GM21619 (cell line): ENCODE data around the gene GGT1.
"Not testable (repeated sequence)": the region's sequence is repeated elsewhere in the genome, so short reads cannot be mapped to it uniquely, and the experiment has no call there.

Experiments
- ATAC-seq: cut with Tn5 transposase; IDR thresholded peaks from one replicate; pipeline ENCODE4 v1.9.1; 2021; ENCODE audit not compliant: unreplicated experiment

The GGT1 gene

DNA sequence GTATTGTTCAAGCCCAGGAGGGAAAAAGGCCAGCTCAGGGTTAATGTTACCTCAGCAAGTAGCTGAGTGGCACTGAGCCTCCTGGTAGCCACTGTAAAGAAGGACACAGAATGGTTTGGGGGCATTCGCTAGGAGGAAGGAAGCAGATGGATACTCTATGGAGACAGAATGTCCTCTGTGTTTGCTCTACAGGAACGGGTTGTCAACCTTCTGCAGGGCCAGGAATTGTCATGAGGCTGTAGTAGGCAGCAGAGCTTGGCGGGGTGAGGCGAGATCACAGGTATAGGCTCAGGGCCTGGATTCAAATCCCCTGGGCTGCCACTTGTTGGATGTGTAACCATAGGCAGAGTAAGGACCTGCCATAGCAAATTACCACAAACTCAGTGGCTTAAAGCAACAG is 7.1 kb upstream of the GGT1 start:
- no peak for ATAC-seq

DNA sequence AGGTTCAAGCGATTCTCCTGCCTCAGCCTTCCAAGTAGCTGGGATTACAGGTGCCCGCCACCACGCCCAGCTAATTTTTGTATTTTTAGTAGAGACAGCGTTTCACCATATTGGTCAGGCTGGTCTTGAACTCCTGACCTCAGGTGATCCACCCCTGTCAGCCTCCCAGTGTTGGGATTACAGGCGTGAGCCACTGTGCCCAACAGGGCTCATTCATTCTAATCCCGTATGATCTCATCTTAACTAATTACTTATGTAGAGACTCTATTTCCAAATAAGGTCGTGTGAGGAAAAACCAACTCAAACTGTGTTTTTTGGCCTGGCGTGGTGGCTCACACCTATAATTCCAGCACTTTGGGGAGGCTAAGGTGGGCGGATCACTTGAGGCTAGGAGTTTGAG is 5.9 kb upstream of the GGT1 start:
- not testable (repeated sequence) for ATAC-seq

DNA sequence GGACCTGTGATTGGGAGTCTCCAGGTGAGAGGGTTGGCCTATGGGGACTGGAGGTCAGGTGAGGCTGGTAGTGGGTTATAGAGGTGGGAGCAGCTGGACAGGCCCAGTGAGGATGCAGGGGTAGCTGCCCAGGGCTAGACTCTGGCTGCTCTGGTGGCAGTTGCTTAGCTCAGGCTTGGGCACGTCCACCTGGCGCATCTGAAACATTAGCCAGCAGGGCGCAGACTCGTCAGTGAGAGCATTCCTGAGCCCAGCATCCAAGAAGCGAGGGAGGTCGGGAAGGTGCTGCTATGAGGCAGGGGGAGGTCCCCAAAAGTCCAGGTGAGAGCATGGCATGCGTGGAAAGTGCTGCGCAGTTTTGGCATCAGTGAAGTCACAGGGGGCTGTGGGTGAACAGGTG is 3.5 kb upstream of the GGT1 start:
- ATAC-seq, result no peak

DNA sequence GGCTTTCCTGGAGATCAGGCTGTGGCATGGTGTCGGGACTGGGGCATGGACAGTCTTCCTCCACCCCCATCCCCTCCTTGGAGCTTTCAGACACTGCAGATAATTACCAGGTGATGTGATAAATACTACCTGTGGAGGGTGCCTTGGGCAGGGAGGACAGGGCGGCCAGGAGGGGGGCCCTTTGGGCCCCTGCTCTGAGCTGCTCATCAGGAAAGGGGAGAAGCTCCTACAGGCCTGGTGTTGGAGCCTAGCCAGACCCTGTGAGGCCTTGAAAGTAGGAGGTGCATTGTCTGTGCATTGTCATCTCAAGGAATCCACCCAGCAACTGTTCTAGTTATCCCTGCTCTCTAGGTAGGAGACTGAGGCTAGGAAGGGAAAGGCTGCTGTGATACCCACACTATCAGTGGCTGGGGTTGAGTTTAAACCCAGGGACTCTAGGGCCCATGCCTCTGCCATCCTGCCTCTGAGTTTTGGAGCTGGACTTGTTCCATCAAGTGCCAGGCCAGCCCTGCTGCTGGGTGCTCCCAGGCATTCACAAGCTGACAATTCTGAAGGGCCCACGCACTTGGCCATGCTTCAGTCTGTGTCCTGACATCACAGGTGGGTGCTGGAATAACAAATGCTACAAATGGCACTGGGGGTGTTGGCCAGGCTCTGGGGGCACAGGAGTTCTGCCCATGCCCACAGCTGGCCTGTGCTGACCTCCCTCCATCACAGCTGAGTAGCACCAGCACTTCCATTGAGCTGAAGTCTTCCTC is 2.9 kb upstream of the GGT1 start:
- ATAC-seq, result not testable (repeated sequence)

DNA sequence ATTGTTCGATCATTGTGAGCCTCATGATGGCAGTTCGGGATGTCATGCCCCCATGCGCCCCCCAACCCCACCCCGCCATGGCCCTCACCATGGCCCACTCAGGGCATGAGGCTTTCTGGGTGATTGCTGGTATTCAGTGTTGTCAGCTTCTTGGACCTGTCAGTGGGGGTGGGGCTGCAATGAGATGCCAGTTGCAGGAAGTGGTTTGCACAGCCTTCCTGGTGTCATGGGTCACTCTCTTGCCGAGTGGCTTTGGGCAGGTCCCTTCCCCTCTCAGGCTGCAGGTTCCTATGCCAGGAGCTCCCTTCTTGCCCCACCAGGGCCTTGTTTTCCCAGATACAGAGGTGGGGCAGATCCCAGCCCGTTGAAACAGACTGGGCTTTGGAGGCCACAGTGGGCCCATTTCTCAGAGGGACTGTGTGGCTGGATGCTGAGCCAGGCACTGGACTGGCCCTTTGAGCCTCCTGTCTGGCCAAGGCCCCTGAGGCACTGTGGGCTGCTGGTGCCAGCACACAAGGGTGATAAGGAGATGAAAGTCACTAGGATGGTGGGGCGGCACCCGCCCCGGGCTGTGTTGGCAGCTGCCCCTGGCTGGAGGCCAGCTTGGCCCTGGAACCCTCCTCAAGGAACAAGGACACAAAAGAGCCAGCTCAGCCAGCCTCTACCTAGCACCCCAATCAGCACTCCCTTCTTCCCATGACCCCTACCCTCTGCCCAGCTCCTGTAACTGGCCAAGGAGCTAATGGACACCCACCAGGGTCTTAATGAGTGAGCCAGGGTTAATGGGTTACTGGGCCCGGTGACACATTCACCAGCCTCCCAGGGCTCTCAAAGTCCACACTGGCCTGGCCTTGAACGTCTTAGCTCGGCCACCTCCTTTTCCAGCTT is 1.5 kb upstream of the GGT1 start:
- ATAC-seq, result no peak

DNA sequence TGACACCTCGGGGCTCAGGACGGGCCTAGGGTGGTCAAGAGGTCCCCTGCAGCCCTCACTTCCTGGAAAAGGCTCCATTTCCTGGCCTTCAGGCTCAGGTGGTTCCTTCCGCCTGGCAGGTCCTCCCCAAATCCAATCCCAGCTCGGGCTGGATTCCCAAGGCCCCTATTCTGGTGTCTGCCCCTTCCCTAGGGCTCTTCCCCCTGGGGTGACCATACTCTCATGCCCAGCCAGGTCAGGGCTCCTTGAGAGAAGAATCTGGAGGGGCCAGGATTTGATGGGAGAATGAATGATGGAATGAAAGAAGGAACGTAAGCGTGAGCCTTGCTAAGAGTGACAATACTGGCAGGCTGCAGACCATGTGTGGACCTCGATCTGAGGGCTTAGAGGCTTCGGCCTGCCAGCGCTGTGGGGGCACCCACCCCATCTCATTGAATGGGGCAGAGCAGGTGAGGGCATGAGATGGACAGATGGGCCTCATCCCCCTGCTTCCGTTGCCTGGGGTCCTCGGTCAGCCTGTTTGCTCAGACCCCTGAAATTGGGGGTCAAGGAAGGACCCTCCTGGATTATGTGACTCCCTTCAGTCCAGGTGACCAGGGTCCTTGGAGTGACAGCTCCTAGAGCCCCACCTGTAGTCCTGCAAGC is 766 bp upstream of the GGT1 start:
- ATAC-seq, result not testable (repeated sequence)

DNA sequence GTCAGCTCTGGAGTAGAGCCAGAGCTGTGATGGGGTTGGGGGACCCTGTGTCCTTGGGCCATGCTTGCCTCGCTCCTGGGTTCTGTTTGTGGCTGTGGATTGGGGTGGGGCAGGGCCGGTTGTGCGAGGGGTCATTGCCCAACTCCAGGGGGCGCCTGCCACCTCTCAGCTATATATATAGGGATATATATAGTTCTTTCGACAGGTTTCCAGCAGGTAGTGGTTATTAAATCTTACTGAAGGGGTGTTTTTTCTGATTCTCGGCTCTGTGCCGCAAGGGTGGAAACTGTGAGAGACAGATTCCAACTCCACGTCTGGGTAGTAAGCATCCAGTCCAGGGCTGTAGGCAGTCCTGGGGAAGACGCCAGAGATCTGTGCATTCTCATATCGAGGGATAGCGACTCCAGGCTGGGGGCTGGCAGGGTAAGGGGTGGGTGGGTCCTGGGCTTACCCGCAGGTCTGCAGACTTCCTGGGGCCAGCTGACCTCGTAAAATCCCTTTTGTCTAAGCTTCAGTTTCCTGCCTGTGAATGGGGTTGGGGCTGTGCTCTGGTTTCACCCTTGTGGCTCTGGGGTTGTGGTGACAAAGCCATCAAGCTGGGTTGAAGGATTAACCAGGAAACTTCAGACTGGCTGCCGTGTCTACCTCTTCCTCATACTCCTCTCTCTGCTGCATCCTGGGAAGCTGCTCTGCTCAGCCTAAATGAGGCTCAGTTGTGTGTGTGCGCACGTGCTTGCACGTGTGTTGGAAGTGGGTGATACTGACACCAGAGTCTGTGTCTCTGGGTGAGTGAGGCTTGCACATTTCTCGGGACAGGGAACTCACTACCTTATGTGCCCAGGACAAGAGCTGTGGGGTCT is 1.0 kb downstream of the GGT1 start:
- ATAC-seq, result not testable (repeated sequence)

DNA sequence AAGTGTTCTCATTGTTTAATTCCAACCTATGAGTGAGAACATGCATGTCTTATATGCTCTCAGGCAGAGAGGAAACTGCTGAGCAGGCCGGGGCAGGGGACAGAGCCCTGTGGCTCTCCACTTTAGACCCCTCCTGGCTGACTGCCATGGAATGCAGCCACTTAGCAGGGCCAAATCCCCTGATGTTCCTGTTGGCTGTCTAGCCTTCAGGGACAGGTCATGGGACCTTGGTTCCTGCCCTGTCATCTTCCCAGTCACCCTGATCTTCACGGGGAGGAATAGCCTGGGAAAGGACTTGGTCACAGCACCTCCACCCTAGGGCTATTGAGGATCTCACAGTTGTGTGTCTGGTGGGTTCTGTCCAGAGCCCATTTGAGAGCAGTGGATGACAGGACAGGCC is 3.3 kb downstream of the GGT1 start:
- not testable (repeated sequence) for ATAC-seq

DNA sequence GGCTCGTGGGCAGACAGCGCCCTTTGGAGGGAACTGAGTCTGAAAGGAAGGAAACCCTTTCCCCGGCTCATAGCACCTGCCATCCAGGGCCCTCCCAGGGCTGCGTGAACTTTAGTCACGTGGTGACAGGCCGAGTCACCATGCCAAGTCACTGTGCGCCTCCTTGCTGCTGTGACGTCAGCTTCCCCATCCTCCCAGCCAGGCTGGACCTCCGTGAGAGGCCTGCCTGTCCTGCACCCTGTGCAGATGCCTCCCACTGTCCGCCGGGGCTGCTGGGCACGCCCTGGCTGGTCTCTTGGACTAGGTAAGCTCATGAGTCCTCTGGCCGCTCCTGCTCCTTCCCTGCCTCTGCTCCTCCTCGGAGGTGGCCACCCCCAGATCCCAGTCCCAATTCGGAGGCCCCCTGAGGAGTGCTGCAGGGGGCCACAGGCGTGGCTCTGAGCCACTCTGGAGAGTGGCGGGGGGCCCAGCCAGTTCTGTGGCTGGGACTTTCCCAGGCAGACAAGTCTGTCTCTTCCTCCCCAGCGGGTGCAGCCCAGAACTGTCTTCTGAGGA is 4.5 kb downstream of the GGT1 start:
- ATAC-seq, result not testable (repeated sequence)

DNA sequence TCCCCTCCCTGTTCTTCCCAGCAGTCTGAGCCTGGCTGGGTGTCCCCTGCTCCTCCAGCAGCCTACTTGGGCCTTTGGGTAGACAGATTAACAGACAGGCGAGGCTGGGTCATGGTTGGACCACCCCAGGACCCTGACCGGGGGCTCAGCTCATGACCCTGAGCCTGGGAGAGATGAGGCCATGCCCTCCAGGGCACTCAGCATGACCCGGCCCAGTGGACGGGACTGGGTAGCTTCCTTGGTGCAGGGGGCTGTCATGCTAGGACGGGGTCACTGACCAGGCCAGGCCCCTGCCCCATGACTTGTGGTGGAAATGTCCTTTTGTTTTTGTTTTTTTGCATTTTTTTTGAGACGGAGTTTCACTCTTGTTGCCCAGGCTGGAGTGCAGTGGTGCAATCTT is 5.3 kb downstream of the GGT1 start:
- ATAC-seq, result not testable (repeated sequence)

DNA sequence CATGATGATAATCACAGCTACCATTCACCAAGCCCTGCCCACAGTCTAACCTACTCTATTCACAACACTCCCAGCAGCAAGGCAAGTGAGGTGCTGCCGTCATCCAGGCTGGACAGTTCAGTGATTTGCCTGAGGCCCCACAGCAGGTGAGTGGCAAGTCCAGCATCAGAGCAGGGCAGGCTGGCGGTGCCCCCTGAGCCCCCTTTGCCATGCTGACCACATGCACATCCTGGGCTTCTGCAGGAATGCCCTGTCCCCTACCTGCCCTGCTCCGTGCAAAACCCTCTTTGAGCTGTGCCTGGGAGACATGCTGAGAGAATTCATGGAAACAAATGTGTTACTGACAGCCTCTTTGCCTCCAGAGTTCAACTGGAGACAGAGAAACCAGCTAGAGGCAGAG is 6.9 kb downstream of the GGT1 start:
- not testable (repeated sequence) for ATAC-seq

DNA sequence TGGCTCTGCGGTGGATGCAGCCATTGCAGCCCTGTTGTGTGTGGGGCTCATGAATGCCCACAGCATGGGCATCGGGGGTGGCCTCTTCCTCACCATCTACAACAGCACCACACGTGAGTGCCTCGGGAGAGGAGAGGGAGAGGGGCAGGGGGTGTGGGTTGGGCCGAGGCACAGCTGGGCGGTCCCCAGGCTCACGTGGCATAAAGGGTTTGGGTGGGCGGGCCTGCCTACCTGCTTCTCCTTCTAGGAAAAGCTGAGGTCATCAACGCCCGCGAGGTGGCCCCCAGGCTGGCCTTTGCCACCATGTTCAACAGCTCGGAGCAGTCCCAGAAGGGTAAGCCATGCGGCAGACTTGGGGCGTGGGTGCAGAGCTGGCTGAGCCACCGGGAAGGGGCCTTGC is 11.8 kb downstream of the GGT1 start:
- not testable (repeated sequence) for ATAC-seq

DNA sequence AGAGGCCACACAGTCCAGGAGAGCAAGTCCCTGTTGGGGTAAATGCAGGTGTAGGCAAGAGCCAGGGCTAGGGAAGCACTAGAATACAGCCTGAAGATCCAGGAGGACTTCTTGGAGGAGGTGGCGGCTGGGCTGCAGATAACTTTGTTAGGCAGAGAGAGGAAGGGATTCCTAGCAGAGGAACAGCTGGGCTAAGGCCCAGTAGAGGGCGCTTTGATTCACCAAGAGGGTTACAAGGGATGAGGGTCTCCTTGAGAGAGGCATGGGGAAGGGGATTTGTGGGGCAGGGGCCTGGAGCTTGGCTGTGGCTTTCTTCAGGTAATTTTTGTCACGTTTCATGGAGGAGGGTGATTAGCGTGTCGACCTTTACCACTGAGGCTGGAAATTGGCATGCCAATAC is 18.3 kb downstream of the GGT1 start:
- not testable (repeated sequence) for ATAC-seq

DNA sequence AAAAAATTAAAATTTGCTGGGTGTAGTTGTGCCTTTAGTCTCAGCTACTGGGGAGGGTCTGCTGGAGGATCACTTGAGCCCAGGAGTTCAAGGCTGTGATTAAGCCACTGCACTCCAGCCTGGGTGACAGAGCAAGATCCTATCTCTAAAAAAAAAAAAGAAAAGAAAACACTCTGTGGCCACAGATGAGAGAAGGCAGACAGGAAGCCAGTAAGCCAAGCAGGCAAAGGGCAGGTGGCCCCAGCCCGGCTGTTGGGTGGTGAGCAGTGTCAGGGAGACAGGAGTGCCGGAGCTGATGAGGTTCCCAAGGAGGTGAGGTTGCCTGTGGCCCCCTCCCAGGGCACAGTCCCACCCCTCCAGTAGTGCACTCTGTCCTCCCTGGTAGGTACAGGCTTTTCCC is 19.6 kb downstream of the GGT1 start:
- ATAC-seq, result not testable (repeated sequence)

DNA sequence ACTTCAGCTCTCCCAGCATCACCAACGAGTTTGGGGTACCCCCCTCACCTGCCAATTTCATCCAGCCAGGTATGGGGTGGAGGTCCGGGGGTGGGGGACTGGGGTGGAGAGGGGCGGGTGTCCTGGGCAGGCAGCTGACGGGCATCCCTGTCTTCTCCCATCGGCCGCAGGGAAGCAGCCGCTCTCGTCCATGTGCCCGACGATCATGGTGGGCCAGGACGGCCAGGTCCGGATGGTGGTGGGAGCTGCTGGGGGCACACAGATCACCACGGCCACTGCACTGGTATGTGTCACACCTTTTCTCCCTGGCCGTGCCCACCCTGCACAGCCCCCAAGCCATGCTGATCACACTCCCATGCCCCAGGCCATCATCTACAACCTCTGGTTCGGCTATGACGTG is 24.9 kb downstream of the GGT1 start:
- ATAC-seq, result not testable (repeated sequence)

DNA sequence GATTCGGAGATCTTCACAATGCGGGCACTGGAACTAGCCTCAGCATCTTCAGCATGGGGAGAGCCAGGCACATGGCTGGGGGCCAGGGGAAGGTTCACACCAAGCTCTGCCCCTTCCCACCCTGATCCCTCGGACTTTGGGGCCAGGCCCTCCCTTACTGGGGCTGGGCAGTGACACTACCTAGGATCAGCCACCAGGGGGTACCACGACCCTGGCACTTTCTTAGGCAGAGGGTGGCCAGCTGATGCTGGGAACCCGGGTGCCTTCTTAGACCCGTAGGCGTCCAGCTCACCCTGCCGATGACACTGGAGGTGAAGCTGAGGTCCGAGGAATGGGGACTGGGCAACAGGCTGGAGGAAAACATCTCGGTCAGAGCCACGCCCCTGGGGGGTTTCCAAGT is 26.1 kb downstream of the GGT1 start:
- ATAC-seq, result not testable (repeated sequence)

DNA sequence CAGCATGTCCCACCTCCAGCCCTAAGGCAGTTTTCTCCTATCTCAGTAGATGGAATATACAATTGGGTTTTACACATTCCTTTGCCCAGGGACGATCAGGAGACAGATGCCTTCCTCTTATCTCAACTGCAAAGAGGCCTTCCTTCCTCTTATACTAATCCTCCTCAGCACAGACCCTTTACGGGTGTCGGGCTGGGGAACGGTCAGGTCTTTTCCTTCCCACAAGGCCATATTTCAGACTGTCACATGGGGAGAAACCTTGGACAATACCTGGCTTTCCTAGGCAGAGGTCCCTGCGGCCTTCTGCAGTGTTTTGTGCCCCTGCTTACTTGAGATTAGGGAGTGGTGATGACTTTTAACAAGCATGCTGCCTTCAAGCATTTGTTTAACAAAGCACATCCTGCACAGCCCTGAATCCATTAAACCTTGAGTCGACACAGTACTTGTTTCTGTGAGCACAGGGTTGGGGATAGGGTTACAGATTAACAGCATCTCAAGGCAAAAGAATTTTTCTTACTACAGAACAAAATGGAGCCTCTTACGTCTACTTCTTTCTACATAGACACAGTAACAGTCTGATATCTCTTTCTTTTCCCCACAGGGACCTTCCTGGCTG is 27.9 kb downstream of the GGT1 start:
- ATAC-seq, result not testable (repeated sequence)

DNA sequence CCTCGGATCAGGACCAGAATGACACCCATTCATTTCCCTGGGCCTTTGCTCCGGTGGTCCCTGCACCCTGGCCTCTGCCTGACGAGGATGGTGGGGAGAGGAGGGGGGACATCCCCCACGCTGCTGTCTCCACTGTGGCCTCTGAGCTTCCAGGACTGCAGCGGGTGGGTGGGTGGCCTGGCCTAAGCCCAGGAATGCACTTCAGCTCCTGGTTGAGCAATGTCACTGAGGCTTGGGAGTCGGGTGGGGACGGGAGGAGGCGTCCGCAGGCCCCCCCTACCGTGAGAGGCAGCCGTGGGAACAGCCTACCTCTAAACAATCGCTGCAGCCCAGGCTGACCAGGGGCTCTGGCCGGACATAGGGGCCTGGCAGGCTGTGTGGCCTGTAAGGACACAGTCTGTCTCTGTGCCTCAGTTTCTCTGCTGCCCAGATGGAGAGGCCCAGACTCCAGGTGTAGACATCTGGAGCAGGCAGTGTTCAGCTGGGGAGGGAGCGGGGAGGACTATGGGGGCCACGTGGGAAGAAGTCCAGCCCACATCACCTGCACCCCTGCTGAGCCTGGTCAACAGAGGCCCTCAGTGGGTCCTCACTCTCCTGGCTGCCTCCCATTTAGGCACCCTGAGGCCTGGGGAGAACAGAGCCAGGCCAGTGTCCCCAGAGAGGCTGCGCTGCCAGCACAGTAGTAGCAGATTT is 28.6 kb downstream of the GGT1 start:
- not testable (repeated sequence) for ATAC-seq

DNA sequence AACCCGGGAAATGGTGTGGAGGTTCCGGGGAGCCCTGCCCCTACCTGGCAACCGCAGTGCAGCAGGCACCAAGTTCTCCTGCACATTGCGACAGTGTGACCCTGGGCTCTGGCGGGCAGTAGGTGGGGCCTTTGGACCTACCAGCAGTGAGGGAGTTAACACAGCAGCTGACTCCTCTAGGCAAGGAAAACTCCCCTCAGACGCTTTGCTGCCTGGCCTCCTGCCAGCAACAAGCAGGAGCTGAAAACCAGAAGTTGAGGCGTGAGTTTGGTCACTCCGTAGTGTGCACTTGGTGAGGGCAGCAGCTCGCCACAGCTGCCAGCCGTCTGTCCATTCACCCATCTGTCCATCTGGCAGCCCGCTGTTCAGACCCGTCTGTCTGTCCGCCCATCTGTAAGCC is 29.6 kb downstream of the GGT1 start:
- ATAC-seq, result not testable (repeated sequence)
